Measurements from ENCODE around the gene TEC.

DNA sequence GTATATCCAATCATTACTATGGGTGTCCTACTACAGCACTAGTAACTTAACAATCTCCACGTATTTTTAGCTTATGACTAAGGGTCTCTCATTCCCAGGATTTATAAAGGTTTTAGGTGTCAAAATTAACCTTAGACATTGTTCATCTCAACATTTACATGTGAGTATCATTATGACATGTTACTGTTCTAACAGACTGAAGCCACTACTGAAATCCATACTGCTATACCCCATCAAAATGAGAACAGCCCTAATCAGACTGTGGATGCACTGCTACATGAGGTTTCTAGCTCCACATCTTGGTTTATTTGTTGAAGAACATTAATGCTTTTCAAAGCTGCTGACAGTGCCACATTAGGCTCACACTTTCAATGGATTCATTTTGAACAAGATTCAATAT, 100.0 kb downstream of the TEC start:
- no peak for TF ChIP-seq POLR2A (IDR thresholded peaks at IDR 0.05; ENCODE audit: low read length)
- no peak for TF ChIP-seq GATA1 (IDR thresholded peaks at IDR 0.05; ENCODE audit: low read depth, low read length)

Data from erythroblast (primary cell).